T1000 (cell line): ENCODE results near the gene CENPF.

Source experiments
- DNase-seq: peaks from one replicate; lab custom pipeline; 2025; ENCODE audit warnings: mixed read lengths; lab: John Stamatoyannopoulos, UW

CENPF gene

DNA sequence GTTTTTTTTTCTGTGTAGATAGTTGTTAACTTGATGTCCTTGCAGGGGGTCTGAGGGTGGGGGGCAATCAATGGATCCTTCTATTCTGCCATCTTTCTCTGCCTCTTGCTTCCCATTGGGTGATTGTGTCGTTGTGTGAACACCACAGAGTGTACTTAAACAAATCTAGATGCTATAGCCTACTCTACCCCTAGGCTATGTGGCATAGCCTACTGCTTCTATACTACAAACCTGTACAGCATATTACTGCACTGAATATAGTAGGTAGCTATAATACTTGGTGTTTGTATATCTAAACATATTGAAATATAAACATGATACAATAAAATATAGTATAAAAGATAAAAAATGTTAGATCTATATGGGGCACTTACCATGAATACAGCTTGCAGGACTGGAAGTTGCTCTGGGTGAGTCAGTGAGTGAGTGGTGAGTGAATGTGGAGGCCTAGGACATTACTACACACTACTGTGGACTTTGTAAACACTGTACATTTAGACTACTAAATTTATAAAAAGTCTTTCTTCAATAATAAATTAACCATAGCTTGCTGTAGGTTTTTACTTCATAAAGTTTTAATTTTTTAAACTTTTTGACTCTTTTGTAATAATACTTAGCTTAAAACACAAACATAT is 105.4 kb downstream of the CENPF start:
- no peak for DNase-seq

GRCh38 chr1:214709241-214709640 is 106.2 kb downstream of the CENPF start:
- no peak for DNase-seq

DNA sequence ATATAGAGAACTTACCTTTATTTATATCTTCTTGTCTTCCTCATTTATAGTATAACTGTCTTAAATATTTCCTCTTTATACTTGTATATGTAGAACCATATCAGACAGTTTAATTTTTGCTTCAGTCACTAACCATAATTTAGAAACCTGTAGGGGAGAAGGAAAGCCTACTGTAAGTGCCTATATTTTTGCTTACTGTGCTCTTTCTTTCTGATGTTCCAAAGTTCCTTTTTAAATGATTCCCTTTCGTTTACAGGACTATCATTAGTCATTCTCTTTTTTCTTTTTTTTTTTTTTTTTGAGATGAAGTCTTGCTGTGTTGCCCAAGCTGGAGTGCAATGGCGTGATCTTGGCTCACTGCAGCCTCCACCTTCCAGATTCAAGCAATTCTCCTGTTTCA is 109.7 kb downstream of the CENPF start:
- no peak for DNase-seq
